K562 (cell line): ENCODE data around the gene CCDC9. TPM values are rescaled to one million over a fixed set of nuclear protein-coding genes. Genes with fewer than 3 reads are reported as not detected.

Experiments used
- ATAC-seq: fragments of 200-7000 bp; cut with Tn5 transposase; 3 replicates; pipeline ENCODE4 v1.9.1; 2020; ENCODE audit warnings: moderate library complexity
- BruUV-seq: library from RNA; stranded (reverse); fragments of 400-500 nt; replicated peaks from 2 replicates; lab custom pipeline; 2021; lab: Mats Ljungman, UMichigan
- CTCF ChIA-PET: fragments of 300-600 bp; formaldehyde crosslinking; extraction: SDS; loops from one replicate; lab custom pipeline; 2021; ENCODE audit warnings: low intra/inter-chr PET ratio; lab: Yijun Ruan, JAX
- POLR2A ChIA-PET: fragments of 300-600, 350-650 bp; sonication (Branson Sonifier 250); formaldehyde crosslinking; extraction: SDS; loops from one replicate; lab custom pipeline; 2021; ENCODE audit warnings: antibody characterized with exemption, inconsistent platforms; lab: Yijun Ruan, JAX
- DNase-seq, 4 experiments: peaks; one replicate each; pipeline versions ENCODE4 v3.0.0 to v3.0.0-alpha.2; 2011 to 2018; ENCODE audit warnings: low spot score in 3 of 4, mixed read lengths in 3 of 4; ENCODE audit errors: extremely low read depth in 1 of 4
- FAIRE-seq: peaks from 2 replicates; lab custom pipeline; 2011; peaks lifted over from hg19 to GRCh38; lab: Jason Lieb, UNC
- H2AFZ ChIP-seq: 2 replicates; pipeline ENCODE4 v1.6.0; 2011; ENCODE audit warnings: low read depth, low read length, control low read depth, inconsistent platforms
- H3K27ac ChIP-seq: fragments of 200-600 bp; 3 replicates; pipeline ENCODE4 v1.8.0; 2011; ENCODE audit warnings: low read depth, mild to moderate bottlenecking, control low read depth, inconsistent platforms, low read length, moderate library complexity, mixed read lengths; ENCODE audit errors: extremely low read depth
- H3K27me3 ChIP-seq, 2 experiments: fragments of 300-600 bp in 1 of 2; 2 replicates in 1 of 2; 3 replicates in 1 of 2; pipeline versions ENCODE4 v1.6.0 to v1.8.0; 2011; ENCODE audit warnings: inconsistent platforms in 2 of 2, low read length in 2 of 2, mild to moderate bottlenecking in 1 of 2, mixed read lengths in 1 of 2, moderate library complexity in 1 of 2; ENCODE audit not compliant: control insufficient read depth in 2 of 2, insufficient read depth in 2 of 2
- H3K36me3 ChIP-seq: fragments of 300-600 bp; 3 replicates; pipeline ENCODE4 v1.8.0; 2011; ENCODE audit warnings: mild to moderate bottlenecking, low read length, inconsistent platforms; ENCODE audit not compliant: control insufficient read depth, insufficient read depth
- H3K4me1 ChIP-seq, 2 experiments: fragments of 200-600 bp in 1 of 2; replicated peaks in 1 of 2; 2 replicates in 1 of 2; 3 replicates in 1 of 2; pipeline versions ENCODE4 v1.5.1 to v1.8.0; 2011; ENCODE audit warnings: inconsistent platforms in 2 of 2, low read length in 2 of 2, mild to moderate bottlenecking in 1 of 2, mixed read lengths in 1 of 2, moderate library complexity in 1 of 2; ENCODE audit not compliant: control insufficient read depth in 2 of 2, insufficient read depth in 2 of 2
- H3K4me2 ChIP-seq: 2 replicates; pipeline ENCODE4 v1.6.1; 2011; ENCODE audit warnings: low read length, control low read depth, inconsistent platforms, mixed read lengths; ENCODE audit not compliant: insufficient read depth
- H3K4me3 ChIP-seq: fragments of 200-600 bp; sonication (generic), shearing (Covaris generic); 2 replicates; pipeline ENCODE4 v1.5.1; 2016; ENCODE audit warnings: control low read depth, inconsistent platforms
- H3K79me2 ChIP-seq: fragments of 200-600 bp; 3 replicates; pipeline ENCODE4 v1.8.0; 2011; ENCODE audit warnings: low read length, inconsistent platforms; ENCODE audit not compliant: control insufficient read depth, insufficient read depth
- H3K9ac ChIP-seq, 2 experiments: 2 replicates each; pipeline versions ENCODE4 v1.6.0 to v1.6.1; 2011; ENCODE audit warnings: low read depth in 2 of 2, low read length in 2 of 2, control low read depth in 1 of 2, inconsistent platforms in 1 of 2, mild to moderate bottlenecking in 1 of 2, mixed read lengths in 1 of 2; ENCODE audit not compliant: insufficient read depth in 1 of 2
- H3K9me1 ChIP-seq: one replicate; pipeline ENCODE4 v1.6.0; 2011; ENCODE audit warnings: inconsistent platforms, mild to moderate bottlenecking, low read length, moderate library complexity; ENCODE audit not compliant: control insufficient read depth, insufficient read depth
- H3K9me3 ChIP-seq: replicated peaks from 2 replicates; pipeline ENCODE4 v1.5.1; 2011; ENCODE audit warnings: low read depth, low read length, inconsistent platforms; ENCODE audit not compliant: control insufficient read depth, insufficient read depth
- H4K20me1 ChIP-seq: replicated peaks from 2 replicates; pipeline ENCODE4 v1.6.1; 2011; ENCODE audit warnings: low read length, inconsistent platforms, mixed read lengths; ENCODE audit not compliant: control insufficient read depth, insufficient read depth
- ARID1B ChIP-seq: fragments of 450-650 bp; IDR thresholded peaks from 2 replicates; pipeline ENCODE4 v1.6.1; 2016; ENCODE audit warnings: antibody characterized with exemption, mild to moderate bottlenecking, inconsistent platforms
- ATF7 ChIP-seq: fragments of 450-650 bp; IDR thresholded peaks from 2 replicates; pipeline ENCODE4 v1.7.1; 2014; ENCODE audit warnings: mild to moderate bottlenecking, moderate library complexity
- CSDE1 ChIP-seq, 2 experiments: fragments of 450-650 bp; IDR thresholded peaks; 2 replicates each; pipeline ENCODE4 v1.6.1; 2016; ENCODE audit warnings: mild to moderate bottlenecking in 1 of 2
- FOSL1 ChIP-seq: fragments of 200-800 bp; sonication (Bioruptor generic); conservative IDR thresholded peaks from 2 replicates; pipeline ENCODE4 v1.6.1; 2016; ENCODE audit warnings: missing genetic modification characterization, missing compliant biosample characterization
- FOXK1 ChIP-seq: sonication (generic); formaldehyde crosslinking; IDR thresholded peaks from 2 replicates; pipeline ENCODE4 v1.8.0; 2022; ENCODE audit warnings: missing genetic modification reagents, mild to moderate bottlenecking, borderline replicate concordance
- HNRNPUL1 ChIP-seq: fragments of 200-400 bp; formaldehyde crosslinking; IDR thresholded peaks from 2 replicates; pipeline ENCODE4 v1.6.1; 2017; ENCODE audit warnings: low read length
- JUN ChIP-seq, 2 experiments: sonication (generic) in 1 of 2; formaldehyde crosslinking in 1 of 2; IDR thresholded peaks; 2 replicates each; pipeline versions ENCODE4 v1.6.1 to v1.8.0; 2012 to 2022; ENCODE audit warnings: borderline replicate concordance in 2 of 2, mild to moderate bottlenecking in 2 of 2, improper control_type of control experiment in 1 of 2, low read depth in 1 of 2, low read length in 1 of 2, missing genetic modification reagents in 1 of 2
- KHSRP ChIP-seq: fragments of 450-650 bp; IDR thresholded peaks from 2 replicates; pipeline ENCODE4 v1.6.1; 2017
- LEF1 ChIP-seq: fragments of 450-650 bp; IDR thresholded peaks from 2 replicates; pipeline ENCODE4 v1.6.1; 2016; ENCODE audit warnings: mild to moderate bottlenecking
- RCOR1 ChIP-seq, 2 experiments: IDR thresholded peaks; 2 replicates each; pipeline ENCODE4 v1.6.1; 2012; ENCODE audit warnings: low read depth in 2 of 2, low read length in 2 of 2, borderline replicate concordance in 1 of 2, improper control_type of control experiment in 1 of 2
- SREBF1 ChIP-seq: fragments of 150-350 bp; IDR thresholded peaks from 2 replicates; pipeline ENCODE4 v1.6.1; 2014; ENCODE audit warnings: antibody characterized with exemption, low read depth, low read length, borderline replicate concordance
- ZNF318 ChIP-seq, 2 experiments: fragments of 450-650 bp; IDR thresholded peaks; 2 replicates each; pipeline ENCODE4 v1.6.1; 2016; ENCODE audit warnings: mild to moderate bottlenecking in 2 of 2, borderline replicate concordance in 1 of 2, low read depth in 1 of 2, moderate library complexity in 1 of 2
- ZNF584 ChIP-seq: fragments of 200-800 bp; sonication (Bioruptor generic); IDR thresholded peaks from 2 replicates; pipeline ENCODE4 v1.6.1; 2016; ENCODE audit warnings: low read depth, mild to moderate bottlenecking, missing genetic modification characterization, missing compliant biosample characterization
- WGBS: fragments of 100-300 bp; shearing (Covaris generic); methylation state at CpG from one replicate; pipeline ENCODE4 v1.1.6; 2016; ENCODE audit warnings: low coverage, mixed read lengths; ENCODE audit not compliant: insufficient coverage; ENCODE audit errors: missing lambda C conversion rate; 5-methylcytosine and 5-hydroxymethylcytosine counted together
- in situ Hi-C: fragments of 300-500 bp; cut with MboI; formaldehyde crosslinking; loops from 4 replicates; pipeline ENCODE4 v1.15.0; 2018; ENCODE audit warnings: inconsistent platforms, mixed read lengths
- intact Hi-C: fragments of 100-400 bp; cut with micrococcal nuclease; formaldehyde crosslinking; loops from 2 replicates; pipeline ENCODE4 v1.14.2; 2022
- polyA plus RNA-seq, 8 experiments: library from polyadenylated mRNA; depleted of rRNA in 4 of 8; stranded (reverse) in 5 of 8; unstranded in 3 of 8; fragments of >200 nt; fragmentation: Nextera tagmentation in 2 of 8; fragmentation: Illumina TruSeq in 1 of 8; extraction: Ambion mirVana in 2 of 8; extraction: Trizol in 1 of 8; gene quantifications; 2 replicates each; pipeline versions ENCODE4 v1.2.1 to v1.2.3, GENCODE V29; 2011 to 2014; ENCODE audit warnings: inconsistent platforms in 1 of 8, missing spikeins in 1 of 8
- total RNA-seq, 7 experiments: library from RNA; depleted of rRNA in 6 of 7; stranded (reverse); fragments of >200 nt in 6 of 7; fragmentation: Illumina TruSeq in 2 of 7; extraction: Trizol in 2 of 7; gene quantifications; 2 replicates each; pipeline versions ENCODE4 v1.2.1 to v1.2.3, GENCODE V29; 2011 to 2021; ENCODE audit warnings: low replicate concordance in 1 of 7

Gene CCDC9
- total and polyA plus RNA-seq, 9 of the 15 experiments (the other 6 are each of a cell fraction or from before 2014, with no cell fraction given) = 0.23 to 38.6 (median 8.4) TPM

GRCh38 chr19:47232422-47233211 lies 23.7 kb upstream of the CCDC9 start:
- H3K4me1 ChIP-seq = peaks cover 20 to 54% of the 10 kb centered on the region in 2 experiments
- H3K9me3 ChIP-seq = no peaks in the 10 kb centered on the region
- DNase-seq (peak in 1 of 4 experiments; percentile 6), FAIRE-seq (no peak), ATAC-seq (no peak)
- H3K27ac ChIP-seq = no peak overlapping the region
- CTCF ChIA-PET = interaction anchor here (0.7 kb wide), 1 partner anchor 12 kb away, joined by 3 read pairs; no protein-coding TSS in a partner anchor
- no TSS peak for BruUV-seq
- H3K36me3 ChIP-seq = no peaks in the 10 kb centered on the region
- H3K4me3 ChIP-seq = no peak overlapping the region
- in situ Hi-C loops = no loop called here
- H3K27me3 ChIP-seq = no peaks in the 10 kb centered on the region; a peak in 1 of 5 replicates
- POLR2A ChIA-PET = interaction anchor here (0.7 to 2.9 kb wide), 5 partner anchors 10 to 1186 kb away, joined by 3 to 12 read pairs (median 5); partner anchors contain the start of gene INAFM1
- peak overlapping the region in 1 of 2 experiments; percentile 82; a peak in 2 of 4 replicates for H3K9ac ChIP-seq
- 46% methylated on average over 16 of the region's 16 CpGs for WGBS
- intact Hi-C loops = no loop called here
- no peaks in the 10 kb centered on the region for H3K9me1 ChIP-seq
- H2AFZ ChIP-seq = 0 out of 2 replicates have a peak overlapping the region, but pooled peaks have one; percentile 36
- H4K20me1 ChIP-seq = peaks cover 17% of the 10 kb centered on the region; the same call in 1 of the 2 replicates
- peak overlapping the region; percentile 14; the same call in 1 of the 2 replicates for H3K4me2 ChIP-seq
- H3K79me2 ChIP-seq = peaks cover 30% of the 10 kb centered on the region
- 0 out of 4 replicates have a peak, but pooled peaks of 1 of the 2 experiments have one; percentile 30 for TF ChIP-seq ZNF318 (IDR thresholded peaks at IDR 0.05; ENCODE audit: borderline replicate concordance in 1 of 2, low read depth in 1 of 2)
- TF ChIP-seq HNRNPUL1 = no peak
- no peak for TF ChIP-seq KHSRP
- peak; percentile 40 for TF ChIP-seq ARID1B
- TF ChIP-seq FOSL1 (tag) = peak; percentile 49
- no peak for TF ChIP-seq ZNF584 (CRISPR knock-in tag)
- 0 out of 4 replicates have a peak, but pooled peaks of 1 of the 2 experiments have one; percentile 7 for TF ChIP-seq RCOR1 (IDR thresholded peaks at IDR 0.05; ENCODE audit: borderline replicate concordance in 1 of 2, low read depth in 2 of 2, low read length in 2 of 2)
- TF ChIP-seq LEF1 = no peak
- TF ChIP-seq JUN (IDR thresholded peaks at IDR 0.05; ENCODE audit: borderline replicate concordance, low read depth, low read length) = peak; percentile 40; the same call in 1 of the 2 replicates
- no peak for TF ChIP-seq JUN (CRISPR knock-in tag; IDR thresholded peaks at IDR 0.05; ENCODE audit: borderline replicate concordance)
- TF ChIP-seq ATF7 = peak; percentile 42; the same call in 1 of the 2 replicates
- no peak for TF ChIP-seq FOXK1
- TF ChIP-seq CSDE1 (IDR thresholded peaks at IDR 0.05) = no peak
- no peak for TF ChIP-seq SREBF1
